Epithelial cell of prostate (primary cell): ENCODE measurements around the gene KCTD2.

ENCODE experiments used
- DNase-seq: peaks from one replicate; pipeline ENCODE4 v3.0.0-alpha.2; 2011; ENCODE audit warnings: low read depth, low spot score
- H3K27ac ChIP-seq: fragments of 450-650 bp; 2 replicates; pipeline ENCODE4 v1.5.1; 2017; ENCODE audit warnings: mild to moderate bottlenecking

The KCTD2 gene

DNA sequence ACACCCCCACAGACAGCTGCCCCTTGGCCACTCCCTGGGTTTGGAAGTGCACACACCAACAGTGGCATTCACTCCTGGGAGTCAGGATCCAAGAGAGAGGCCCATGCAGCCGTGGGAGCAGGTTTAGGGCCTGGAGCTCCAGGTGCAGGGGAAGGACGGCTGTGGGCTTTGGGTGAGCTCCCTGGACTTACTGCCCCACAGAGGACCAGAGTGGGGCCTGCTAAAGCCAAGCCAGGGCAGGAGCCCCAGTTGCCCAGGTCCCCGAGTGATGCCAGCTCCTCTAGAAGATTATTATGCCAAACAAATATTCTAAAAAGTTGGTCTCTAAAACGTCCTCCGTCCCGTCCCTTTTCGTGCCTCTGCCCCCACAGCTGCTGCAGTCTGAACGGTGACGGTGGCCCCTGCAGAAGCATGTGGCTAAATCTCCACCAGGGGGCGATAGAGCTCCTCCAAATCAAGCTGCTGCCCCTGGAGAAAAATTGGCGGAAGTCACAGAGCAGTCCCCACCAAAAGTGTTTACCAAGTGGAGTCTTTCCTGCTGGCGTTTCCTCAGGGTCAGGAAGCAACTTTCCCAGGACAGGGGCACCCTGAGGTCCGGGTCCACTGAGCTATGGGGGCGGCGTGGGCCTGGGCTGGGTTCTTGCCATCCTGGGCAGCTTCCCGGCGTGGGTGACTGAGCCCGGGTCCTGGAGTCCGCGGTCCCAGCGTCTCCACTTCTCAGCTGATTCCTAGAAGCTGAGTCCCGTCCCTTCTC lies 67.0 kb downstream of the KCTD2 start:
- no peak for DNase-seq
- peak overlapping the region; percentile 33 for H3K27ac ChIP-seq

DNA sequence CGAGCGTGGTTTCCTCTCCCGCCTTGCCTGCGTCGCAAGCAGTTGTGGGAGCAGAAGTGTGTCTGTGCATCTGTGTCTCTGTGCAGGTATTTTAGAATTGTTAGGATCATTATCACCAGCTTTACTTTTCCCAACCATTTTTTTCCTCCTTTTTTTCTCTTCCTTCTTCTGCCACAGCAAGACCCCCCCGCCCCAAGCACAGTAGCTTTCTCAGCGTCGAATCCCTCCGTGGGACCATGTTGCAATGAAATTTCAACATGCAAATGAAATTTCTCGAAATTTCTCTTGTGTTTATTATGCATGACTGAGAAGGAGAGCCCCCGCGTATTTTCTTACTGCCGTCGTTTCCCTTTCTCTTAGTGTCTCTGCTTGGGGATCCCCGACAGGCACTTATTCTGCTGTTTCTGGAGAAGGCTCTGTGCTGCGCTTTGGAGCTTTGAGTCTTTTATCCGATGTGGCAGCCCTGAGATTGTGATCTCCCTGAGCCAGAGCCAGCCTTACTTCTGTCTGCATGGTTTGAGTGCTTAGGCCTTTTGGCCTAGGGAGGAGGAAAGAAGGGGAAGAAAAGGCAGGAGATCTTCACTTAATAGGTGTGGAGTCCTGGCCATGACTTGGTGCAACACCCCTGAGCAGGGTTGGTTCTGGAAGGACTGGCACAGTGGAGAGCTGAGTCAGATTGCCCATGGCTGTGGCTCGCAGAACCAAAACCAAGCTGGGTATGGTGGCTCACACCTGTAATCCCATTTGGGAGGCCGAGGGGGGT lies 67.7 kb downstream of the KCTD2 start:
- DNase-seq, result no peak
- H3K27ac ChIP-seq, result peak overlapping the region; percentile 33
